Sigmoid colon (tissue), 4 donors: ENCODE data around the gene CAPZA2.

Source experiments
- EP300 ChIP-seq, 4 donors: sonication (generic); formaldehyde crosslinking; IDR thresholded peaks; one replicate each; pipeline ENCODE4 v1.6.1; 2017; ENCODE audit warnings: antibody characterized with exemption in 4 of 4
- POLR2A ChIP-seq, 2 donors: fragments of 450-650 bp; IDR thresholded peaks; one replicate each; pipeline ENCODE4 v1.6.1; 2016; ENCODE audit warnings: antibody characterized with exemption in 2 of 2, mild to moderate bottlenecking in 2 of 2, moderate library complexity in 2 of 2
- POLR2AphosphoS5 ChIP-seq, 4 donors: sonication (generic); formaldehyde crosslinking; IDR thresholded peaks; one replicate each; pipeline ENCODE4 v1.6.1; 2017; ENCODE audit warnings: antibody characterized with exemption in 4 of 4
- TF ChIP-seq, protein P1 (sequence below), 4 experiments: fragments of 450-650 bp in 3 of 4; fragments of 200-600 bp in 1 of 4; IDR thresholded peaks; one replicate each; pipeline ENCODE4 v1.5.1; 2016 to 2019; ENCODE audit warnings: antibody characterized with exemption in 4 of 4, mild to moderate bottlenecking in 3 of 4, moderate library complexity in 2 of 4

DNA sequence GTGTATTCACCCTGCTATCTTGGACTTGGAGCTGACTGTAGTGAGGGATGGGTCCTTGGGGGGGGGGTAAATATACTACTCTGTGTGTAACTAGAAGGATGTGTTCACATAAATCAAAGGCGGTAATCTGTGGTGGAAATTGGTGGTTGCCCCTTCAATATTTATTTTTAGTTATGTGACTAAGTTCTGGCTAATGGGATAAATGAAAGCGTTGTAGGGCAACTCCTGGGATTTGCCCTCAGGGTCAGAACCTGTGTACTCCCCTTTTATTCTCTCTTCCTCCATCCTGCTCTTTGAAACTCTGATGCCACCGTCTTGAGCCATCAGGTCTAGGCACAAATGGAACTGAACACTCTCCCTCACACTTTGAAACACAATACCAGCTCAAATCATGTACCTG, 66.6 kb downstream of the CAPZA2 start:
- TF ChIP-seq EP300 (IDR thresholded peaks at IDR 0.05) (no peak), POLR2AphosphoS5 (IDR thresholded peaks at IDR 0.05) (no peak), POLR2A (IDR thresholded peaks at IDR 0.05) (no peak)
- TF ChIP-seq, protein P1, sequence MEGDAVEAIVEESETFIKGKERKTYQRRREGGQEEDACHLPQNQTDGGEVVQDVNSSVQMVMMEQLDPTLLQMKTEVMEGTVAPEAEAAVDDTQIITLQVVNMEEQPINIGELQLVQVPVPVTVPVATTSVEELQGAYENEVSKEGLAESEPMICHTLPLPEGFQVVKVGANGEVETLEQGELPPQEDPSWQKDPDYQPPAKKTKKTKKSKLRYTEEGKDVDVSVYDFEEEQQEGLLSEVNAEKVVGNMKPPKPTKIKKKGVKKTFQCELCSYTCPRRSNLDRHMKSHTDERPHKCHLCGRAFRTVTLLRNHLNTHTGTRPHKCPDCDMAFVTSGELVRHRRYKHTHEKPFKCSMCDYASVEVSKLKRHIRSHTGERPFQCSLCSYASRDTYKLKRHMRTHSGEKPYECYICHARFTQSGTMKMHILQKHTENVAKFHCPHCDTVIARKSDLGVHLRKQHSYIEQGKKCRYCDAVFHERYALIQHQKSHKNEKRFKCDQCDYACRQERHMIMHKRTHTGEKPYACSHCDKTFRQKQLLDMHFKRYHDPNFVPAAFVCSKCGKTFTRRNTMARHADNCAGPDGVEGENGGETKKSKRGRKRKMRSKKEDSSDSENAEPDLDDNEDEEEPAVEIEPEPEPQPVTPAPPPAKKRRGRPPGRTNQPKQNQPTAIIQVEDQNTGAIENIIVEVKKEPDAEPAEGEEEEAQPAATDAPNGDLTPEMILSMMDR (IDR thresholded peaks at IDR 0.05): no peak
